22Rv1 (cell line): Measurements from ENCODE around the gene DKK2.

ENCODE experiments used
- CTCF ChIP-seq: fragments of 450-650 bp; IDR thresholded peaks from 2 replicates; pipeline ENCODE4 v1.5.1; 2017; ENCODE audit warnings: mild to moderate bottlenecking
- ZFX ChIP-seq: fragments of 450-650 bp; IDR thresholded peaks from 2 replicates; pipeline ENCODE4 v1.6.1; 2017; ENCODE audit warnings: antibody characterized with exemption, borderline replicate concordance

GRCh38 chr4:106914223-106914622 is 121.9 kb downstream of the DKK2 start:
- TF ChIP-seq CTCF (no peak), ZFX (no peak)
